HepG2 (cell line): ENCODE data around the gene AHCTF1. TPM values are rescaled to one million over a fixed set of nuclear protein-coding genes. Genes with fewer than 3 reads are reported as not detected.

Source experiments
- GTF3A ChIP-seq: sonication (generic); formaldehyde crosslinking; conservative IDR thresholded peaks from 2 replicates; pipeline ENCODE4 v1.4.0; 2020; ENCODE audit warnings: mild to moderate bottlenecking, missing genetic modification reagents
- NCOA2 ChIP-seq: sonication (generic); formaldehyde crosslinking; IDR thresholded peaks from 2 replicates; pipeline ENCODE4 v1.8.0; 2022; ENCODE audit warnings: inconsistent platforms
- SIN3B ChIP-seq: fragments of 150-350 bp; IDR thresholded peaks from 2 replicates; pipeline ENCODE4 v1.6.1; 2014; ENCODE audit warnings: low read length
- ZKSCAN8 ChIP-seq: IDR thresholded peaks from 2 replicates; pipeline ENCODE4 v1.6.1; 2016; ENCODE audit warnings: borderline replicate concordance, missing genetic modification reagents, missing compliant biosample characterization
- ZNF761 ChIP-seq: sonication (generic); formaldehyde crosslinking; conservative IDR thresholded peaks from 2 replicates; pipeline ENCODE4 v1.4.0; 2020; ENCODE audit warnings: mild to moderate bottlenecking, missing genetic modification reagents
- polyA plus RNA-seq, 8 experiments: library from polyadenylated mRNA; depleted of rRNA in 3 of 8; stranded (reverse) in 7 of 8; unstranded in 1 of 8; fragments of >200 nt; fragmentation: Illumina TruSeq in 4 of 8; extraction: Trizol in 4 of 8; gene quantifications; 2 replicates each; pipeline versions ENCODE4 v1.2.1 to v1.2.3, GENCODE V29; 2011 to 2016; ENCODE audit warnings: low read depth in 4 of 8, missing spikeins in 1 of 8, mixed read lengths in 1 of 8; ENCODE audit not compliant: insufficient read depth in 1 of 8
- total RNA-seq, 5 experiments: library from RNA; depleted of rRNA; stranded (reverse); fragments of >200 nt; fragmentation: Illumina TruSeq; extraction: Trizol; gene quantifications; 2 replicates each; pipeline ENCODE4 v1.2.3, GENCODE V29; 2016; ENCODE audit warnings: low read depth in 1 of 5
- TF ChIP-seq, protein P1 (sequence below): sonication (generic); formaldehyde crosslinking; IDR thresholded peaks from 2 replicates; pipeline ENCODE4 v1.4.0; 2020; ENCODE audit warnings: mild to moderate bottlenecking, missing genetic modification reagents
- TF ChIP-seq, protein P2 (sequence below): sonication (generic); formaldehyde crosslinking; IDR thresholded peaks from 2 replicates; pipeline ENCODE4 v1.4.0; 2020; ENCODE audit warnings: low read depth, mild to moderate bottlenecking, missing genetic modification reagents
- TF ChIP-seq, protein P3 (sequence below): IDR thresholded peaks from 2 replicates; pipeline ENCODE4 v1.6.1; 2016; ENCODE audit warnings: missing genetic modification reagents, missing compliant biosample characterization
- TF ChIP-seq, protein P4 (sequence below): sonication (generic); formaldehyde crosslinking; IDR thresholded peaks from 2 replicates; pipeline ENCODE4 v1.5.0; 2020; ENCODE audit warnings: mild to moderate bottlenecking, missing genetic modification reagents, borderline replicate concordance

The AHCTF1 gene
- total and polyA plus RNA-seq, 2 of the 13 experiments (the other 11 are each of a cell fraction or from before 2014, with no cell fraction given), result 16.6 to 45.9 TPM

DNA sequence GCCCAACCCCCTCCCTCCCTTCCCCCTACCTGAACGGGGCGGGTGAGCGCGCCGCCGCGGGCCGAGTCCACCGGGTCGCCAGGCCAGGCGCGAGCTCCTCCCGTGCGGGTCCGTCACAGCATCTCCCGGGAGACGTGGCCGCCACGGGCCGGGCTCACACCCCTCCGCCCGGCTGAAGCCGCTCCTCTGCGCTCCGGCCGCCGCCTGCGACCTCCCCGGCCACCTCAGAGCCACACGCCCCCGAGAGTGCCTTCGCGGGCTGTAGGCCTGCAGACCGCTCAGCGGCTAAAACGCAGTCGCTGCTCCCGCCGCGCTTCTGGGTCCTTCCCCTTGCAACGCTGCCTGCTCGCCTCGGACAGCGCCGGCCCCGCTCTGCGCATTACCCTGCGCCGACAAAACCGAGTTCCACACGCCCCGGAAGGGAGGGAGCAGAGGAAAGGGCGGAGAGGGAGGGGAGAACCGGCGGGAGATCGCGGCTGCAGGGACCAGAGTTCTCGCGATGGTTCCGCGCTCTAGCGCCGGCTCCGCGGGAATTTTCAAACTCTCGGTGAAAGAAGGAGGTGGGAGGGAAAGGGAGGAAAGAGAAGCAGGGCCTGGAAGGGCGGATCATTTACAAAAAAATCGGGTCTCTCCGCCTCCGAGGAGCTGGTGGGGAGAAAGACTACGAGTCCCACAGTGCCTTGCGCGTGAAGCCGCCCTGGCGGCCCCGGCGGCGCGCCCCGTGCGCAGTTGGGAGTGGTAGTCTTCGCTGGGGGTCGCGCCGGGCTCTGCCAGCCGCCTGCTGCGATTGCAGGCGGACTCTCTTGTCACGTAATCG, at the start of gene AHCTF1 (continued):
- TF ChIP-seq, protein P1, sequence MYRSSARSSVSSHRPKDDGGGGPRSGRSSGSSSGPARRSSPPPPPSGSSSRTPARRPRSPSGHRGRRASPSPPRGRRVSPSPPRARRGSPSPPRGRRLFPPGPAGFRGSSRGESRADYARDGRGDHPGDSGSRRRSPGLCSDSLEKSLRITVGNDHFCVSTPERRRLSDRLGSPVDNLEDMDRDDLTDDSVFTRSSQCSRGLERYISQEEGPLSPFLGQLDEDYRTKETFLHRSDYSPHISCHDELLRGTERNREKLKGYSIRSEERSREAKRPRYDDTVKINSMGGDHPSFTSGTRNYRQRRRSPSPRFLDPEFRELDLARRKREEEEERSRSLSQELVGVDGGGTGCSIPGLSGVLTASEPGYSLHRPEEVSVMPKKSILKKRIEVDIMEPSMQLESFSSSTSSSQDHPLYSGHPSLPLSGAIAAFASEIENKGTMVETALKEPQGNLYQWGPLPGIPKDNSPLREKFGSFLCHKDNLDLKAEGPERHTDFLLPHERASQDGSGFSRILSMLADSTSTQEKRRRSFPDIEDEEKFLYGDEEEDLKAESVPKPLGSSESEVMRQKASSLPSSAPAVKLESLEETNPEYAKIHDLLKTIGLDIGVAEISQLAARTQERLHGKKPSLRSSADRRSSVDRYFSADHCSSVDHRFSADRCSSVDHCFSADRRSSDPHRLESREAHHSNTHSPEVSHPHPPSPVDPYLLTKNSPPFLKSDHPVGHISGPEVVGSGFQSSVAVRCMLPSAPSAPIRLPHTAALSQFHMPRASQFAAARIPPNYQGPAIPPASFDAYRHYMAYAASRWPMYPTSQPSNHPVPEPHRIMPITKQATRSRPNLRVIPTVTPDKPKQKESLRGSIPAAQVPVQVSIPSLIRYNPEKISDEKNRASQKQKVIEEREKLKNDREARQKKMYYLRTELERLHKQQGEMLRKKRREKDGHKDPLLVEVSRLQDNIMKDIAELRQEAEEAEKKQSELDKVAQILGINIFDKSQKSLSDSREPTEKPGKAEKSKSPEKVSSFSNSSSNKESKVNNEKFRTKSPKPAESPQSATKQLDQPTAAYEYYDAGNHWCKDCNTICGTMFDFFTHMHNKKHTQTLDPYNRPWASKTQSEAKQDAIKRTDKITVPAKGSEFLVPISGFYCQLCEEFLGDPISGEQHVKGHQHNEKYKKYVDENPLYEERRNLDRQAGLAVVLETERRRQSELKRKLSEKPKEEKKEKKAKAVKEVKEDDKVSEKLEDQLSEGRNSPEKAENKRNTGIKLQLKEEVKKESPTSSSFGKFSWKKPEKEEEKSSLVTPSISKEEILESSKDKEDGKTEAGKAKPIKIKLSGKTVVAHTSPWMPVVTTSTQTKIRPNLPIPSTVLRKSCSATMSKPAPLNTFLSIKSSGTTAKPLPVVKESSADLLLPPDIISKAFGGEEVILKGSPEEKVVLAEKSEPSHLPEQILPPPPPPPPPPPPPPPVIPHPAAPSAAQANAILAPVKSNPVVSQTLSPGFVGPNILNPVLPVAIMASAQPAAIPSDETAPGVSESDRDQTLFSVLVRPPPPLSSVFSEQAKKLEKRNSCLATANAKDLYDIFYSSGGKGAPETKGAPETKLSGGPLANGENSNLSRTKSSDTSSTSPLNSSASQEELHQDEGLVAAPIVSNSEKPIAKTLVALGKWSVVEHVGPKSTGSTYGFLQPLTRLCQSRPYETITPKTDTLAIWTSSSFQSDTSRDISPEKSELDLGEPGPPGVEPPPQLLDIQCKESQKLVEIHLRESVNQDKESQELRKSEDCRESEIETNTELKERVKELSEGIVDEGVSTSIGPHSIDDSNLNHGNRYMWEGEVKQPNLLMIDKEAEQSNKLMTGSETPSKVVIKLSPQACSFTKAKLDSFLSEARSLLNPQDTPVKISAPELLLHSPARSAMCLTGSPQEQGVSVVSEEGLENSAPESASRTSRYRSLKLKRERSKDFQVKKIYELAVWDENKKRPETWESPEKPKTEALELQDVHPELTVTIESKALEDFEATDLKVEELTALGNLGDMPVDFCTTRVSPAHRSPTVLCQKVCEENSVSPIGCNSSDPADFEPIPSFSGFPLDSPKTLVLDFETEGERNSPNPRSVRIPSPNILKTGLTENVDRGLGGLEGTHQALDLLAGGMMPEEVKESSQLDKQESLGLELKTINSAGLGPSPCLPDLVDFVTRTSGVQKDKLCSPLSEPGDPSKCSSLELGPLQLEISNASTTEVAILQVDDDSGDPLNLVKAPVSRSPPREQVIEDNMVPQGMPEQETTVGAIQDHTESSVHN (CRISPR knock-in tag), result peak; percentile 81; the same call in 1 of the 2 replicates
- TF ChIP-seq NCOA2 (CRISPR knock-in tag) (peak; percentile 57), ZKSCAN8 (CRISPR knock-in tag) (no peak), ZNF761 (no peak), GTF3A (CRISPR knock-in tag) (no peak), SIN3B (peak; percentile 84; the same call in 1 of the 2 replicates)
- TF ChIP-seq, protein P2, sequence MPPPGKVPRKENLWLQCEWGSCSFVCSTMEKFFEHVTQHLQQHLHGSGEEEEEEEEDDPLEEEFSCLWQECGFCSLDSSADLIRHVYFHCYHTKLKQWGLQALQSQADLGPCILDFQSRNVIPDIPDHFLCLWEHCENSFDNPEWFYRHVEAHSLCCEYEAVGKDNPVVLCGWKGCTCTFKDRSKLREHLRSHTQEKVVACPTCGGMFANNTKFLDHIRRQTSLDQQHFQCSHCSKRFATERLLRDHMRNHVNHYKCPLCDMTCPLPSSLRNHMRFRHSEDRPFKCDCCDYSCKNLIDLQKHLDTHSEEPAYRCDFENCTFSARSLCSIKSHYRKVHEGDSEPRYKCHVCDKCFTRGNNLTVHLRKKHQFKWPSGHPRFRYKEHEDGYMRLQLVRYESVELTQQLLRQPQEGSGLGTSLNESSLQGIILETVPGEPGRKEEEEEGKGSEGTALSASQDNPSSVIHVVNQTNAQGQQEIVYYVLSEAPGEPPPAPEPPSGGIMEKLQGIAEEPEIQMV (CRISPR knock-in tag), result no peak
- TF ChIP-seq, protein P3, sequence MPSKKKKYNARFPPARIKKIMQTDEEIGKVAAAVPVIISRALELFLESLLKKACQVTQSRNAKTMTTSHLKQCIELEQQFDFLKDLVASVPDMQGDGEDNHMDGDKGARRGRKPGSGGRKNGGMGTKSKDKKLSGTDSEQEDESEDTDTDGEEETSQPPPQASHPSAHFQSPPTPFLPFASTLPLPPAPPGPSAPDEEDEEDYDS (CRISPR knock-in tag), result peak; percentile 85
- TF ChIP-seq, protein P4, sequence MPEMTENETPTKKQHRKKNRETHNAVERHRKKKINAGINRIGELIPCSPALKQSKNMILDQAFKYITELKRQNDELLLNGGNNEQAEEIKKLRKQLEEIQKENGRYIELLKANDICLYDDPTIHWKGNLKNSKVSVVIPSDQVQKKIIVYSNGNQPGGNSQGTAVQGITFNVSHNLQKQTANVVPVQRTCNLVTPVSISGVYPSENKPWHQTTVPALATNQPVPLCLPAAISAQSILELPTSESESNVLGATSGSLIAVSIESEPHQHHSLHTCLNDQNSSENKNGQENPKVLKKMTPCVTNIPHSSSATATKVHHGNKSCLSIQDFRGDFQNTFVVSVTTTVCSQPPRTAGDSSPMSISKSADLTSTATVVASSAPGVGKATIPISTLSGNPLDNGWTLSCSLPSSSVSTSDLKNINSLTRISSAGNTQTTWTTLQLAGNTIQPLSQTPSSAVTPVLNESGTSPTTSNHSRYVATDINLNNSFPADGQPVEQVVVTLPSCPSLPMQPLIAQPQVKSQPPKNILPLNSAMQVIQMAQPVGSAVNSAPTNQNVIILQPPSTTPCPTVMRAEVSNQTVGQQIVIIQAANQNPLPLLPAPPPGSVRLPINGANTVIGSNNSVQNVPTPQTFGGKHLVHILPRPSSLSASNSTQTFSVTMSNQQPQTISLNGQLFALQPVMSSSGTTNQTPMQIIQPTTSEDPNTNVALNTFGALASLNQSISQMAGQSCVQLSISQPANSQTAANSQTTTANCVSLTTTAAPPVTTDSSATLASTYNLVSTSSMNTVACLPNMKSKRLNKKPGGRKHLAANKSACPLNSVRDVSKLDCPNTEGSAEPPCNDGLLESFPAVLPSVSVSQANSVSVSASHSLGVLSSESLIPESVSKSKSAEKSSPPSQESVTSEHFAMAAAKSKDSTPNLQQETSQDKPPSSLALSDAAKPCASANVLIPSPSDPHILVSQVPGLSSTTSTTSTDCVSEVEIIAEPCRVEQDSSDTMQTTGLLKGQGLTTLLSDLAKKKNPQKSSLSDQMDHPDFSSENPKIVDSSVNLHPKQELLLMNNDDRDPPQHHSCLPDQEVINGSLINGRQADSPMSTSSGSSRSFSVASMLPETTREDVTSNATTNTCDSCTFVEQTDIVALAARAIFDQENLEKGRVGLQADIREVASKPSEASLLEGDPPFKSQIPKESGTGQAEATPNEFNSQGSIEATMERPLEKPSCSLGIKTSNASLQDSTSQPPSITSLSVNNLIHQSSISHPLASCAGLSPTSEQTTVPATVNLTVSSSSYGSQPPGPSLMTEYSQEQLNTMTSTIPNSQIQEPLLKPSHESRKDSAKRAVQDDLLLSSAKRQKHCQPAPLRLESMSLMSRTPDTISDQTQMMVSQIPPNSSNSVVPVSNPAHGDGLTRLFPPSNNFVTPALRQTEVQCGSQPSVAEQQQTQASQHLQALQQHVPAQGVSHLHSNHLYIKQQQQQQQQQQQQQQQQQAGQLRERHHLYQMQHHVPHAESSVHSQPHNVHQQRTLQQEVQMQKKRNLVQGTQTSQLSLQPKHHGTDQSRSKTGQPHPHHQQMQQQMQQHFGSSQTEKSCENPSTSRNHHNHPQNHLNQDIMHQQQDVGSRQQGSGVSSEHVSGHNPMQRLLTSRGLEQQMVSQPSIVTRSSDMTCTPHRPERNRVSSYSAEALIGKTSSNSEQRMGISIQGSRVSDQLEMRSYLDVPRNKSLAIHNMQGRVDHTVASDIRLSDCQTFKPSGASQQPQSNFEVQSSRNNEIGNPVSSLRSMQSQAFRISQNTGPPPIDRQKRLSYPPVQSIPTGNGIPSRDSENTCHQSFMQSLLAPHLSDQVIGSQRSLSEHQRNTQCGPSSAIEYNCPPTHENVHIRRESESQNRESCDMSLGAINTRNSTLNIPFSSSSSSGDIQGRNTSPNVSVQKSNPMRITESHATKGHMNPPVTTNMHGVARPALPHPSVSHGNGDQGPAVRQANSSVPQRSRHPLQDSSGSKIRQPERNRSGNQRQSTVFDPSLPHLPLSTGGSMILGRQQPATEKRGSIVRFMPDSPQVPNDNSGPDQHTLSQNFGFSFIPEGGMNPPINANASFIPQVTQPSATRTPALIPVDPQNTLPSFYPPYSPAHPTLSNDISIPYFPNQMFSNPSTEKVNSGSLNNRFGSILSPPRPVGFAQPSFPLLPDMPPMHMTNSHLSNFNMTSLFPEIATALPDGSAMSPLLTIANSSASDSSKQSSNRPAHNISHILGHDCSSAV (CRISPR knock-in tag), result no peak
